Fibroblast of pulmonary artery (primary cell): ENCODE results near the gene EVL.
"Not testable (repeated sequence)": the region's sequence is repeated elsewhere in the genome, so short reads cannot be mapped to it uniquely, and the experiment has no call there.

ENCODE experiments used
- DNase-seq: peaks from one replicate; pipeline ENCODE4 v3.0.0-alpha.2; 2010; ENCODE audit warnings: low read depth
- H3K4me3 ChIP-seq: replicated peaks from 2 replicates; pipeline ENCODE4 v1.5.1; 2011; ENCODE audit warnings: low read depth, mild to moderate bottlenecking, control low read depth, low read length, moderate library complexity
- CTCF ChIP-seq: IDR thresholded peaks from 2 replicates; pipeline ENCODE4 v1.5.1; 2011; ENCODE audit warnings: mild to moderate bottlenecking, control low read depth, low read length, inconsistent platforms; ENCODE audit errors: missing control alignments

Gene EVL

GRCh38 chr14:100022772-100023451 lies 42.3 kb upstream of the EVL start:
- DNase-seq: no peak
- no peak for TF ChIP-seq CTCF
- no peak overlapping the region for H3K4me3 ChIP-seq

GRCh38 chr14:100025111-100025510 lies 40.1 kb upstream of the EVL start:
- peak; percentile 50 for DNase-seq
- H3K4me3 ChIP-seq: no peak overlapping the region
- peak; percentile 54 for TF ChIP-seq CTCF

GRCh38 chr14:100027771-100028490 lies 37.3 kb upstream of the EVL start:
- DNase-seq: no peak
- TF ChIP-seq CTCF: no peak
- H3K4me3 ChIP-seq: no peak overlapping the region

- H3K4me3 ChIP-seq: no peak overlapping the region
- DNase-seq: peak; percentile 32
- peak; percentile 4 for TF ChIP-seq CTCF
Observed at GRCh38 chr14:100028990-100029677, 36.1 kb upstream of the EVL start.

GRCh38 chr14:100030006-100030405 lies 35.2 kb upstream of the EVL start:
- H3K4me3 ChIP-seq, DNase-seq: not testable (repeated sequence)

- no peak for TF ChIP-seq CTCF
- H3K4me3 ChIP-seq: no peak overlapping the region
- peak; percentile 88 for DNase-seq
Observed at GRCh38 chr14:100030452-100031153, 34.6 kb upstream of the EVL start.
